Neuronal stem cell (in vitro differentiated cells): ENCODE data around the gene ARRDC1.

Source experiments
- DNase-seq: peaks from one replicate; pipeline ENCODE4 v3.0.0-alpha.2; 2013; ENCODE audit warnings: low spot score
- H2AFZ ChIP-seq: one replicate; pipeline ENCODE4 v1.6.1; 2013; ENCODE audit warnings: mild to moderate bottlenecking, low read length, inconsistent platforms
- H2AK5ac ChIP-seq: 2 replicates; pipeline ENCODE4 v1.6.1; 2013; ENCODE audit warnings: low read depth, mild to moderate bottlenecking, inconsistent platforms, low read length, moderate library complexity, mixed read lengths
- H2BK120ac ChIP-seq: 2 replicates; pipeline ENCODE4 v1.6.1; 2013; ENCODE audit warnings: low read depth, mild to moderate bottlenecking, inconsistent platforms, low read length, moderate library complexity, mixed read lengths
- H2BK12ac ChIP-seq: one replicate; pipeline ENCODE4 v1.6.1; 2013; ENCODE audit warnings: low read length, inconsistent platforms
- H2BK15ac ChIP-seq: 2 replicates; pipeline ENCODE4 v1.6.1; 2013; ENCODE audit warnings: mild to moderate bottlenecking, low read length, inconsistent platforms, mixed read lengths
- H2BK5ac ChIP-seq: one replicate; pipeline ENCODE4 v1.6.1; 2013; ENCODE audit warnings: inconsistent platforms, mild to moderate bottlenecking, low read length, moderate library complexity
- H3K14ac ChIP-seq: one replicate; pipeline ENCODE4 v1.6.1; 2013; ENCODE audit warnings: low read length, inconsistent platforms
- H3K18ac ChIP-seq: 2 replicates; pipeline ENCODE4 v1.6.1; 2013; ENCODE audit warnings: low read length, inconsistent platforms
- H3K23ac ChIP-seq: 2 replicates; pipeline ENCODE4 v1.6.1; 2013; ENCODE audit warnings: low read depth, mild to moderate bottlenecking, mixed read lengths, low read length, inconsistent platforms; ENCODE audit not compliant: poor library complexity
- H3K27ac ChIP-seq: replicated peaks from 3 replicates; pipeline ENCODE4 v1.5.1; 2013; ENCODE audit warnings: low read length, inconsistent platforms
- H3K27me3 ChIP-seq, 3 experiments: 2 replicates each; pipeline ENCODE4 v1.6.1; 2013; ENCODE audit warnings: low read length in 3 of 3, mild to moderate bottlenecking in 2 of 3, inconsistent platforms in 1 of 3, low read depth in 1 of 3, mixed read lengths in 1 of 3, moderate library complexity in 1 of 3; ENCODE audit not compliant: control insufficient read depth in 3 of 3, insufficient read depth in 3 of 3
- H3K36me3 ChIP-seq, 2 donors: replicated peaks in 1 of 2; 2 replicates each; pipeline ENCODE4 v1.6.1; 2013; ENCODE audit warnings: low read length in 2 of 2; ENCODE audit not compliant: control insufficient read depth in 2 of 2, insufficient read depth in 2 of 2
- H3K4ac ChIP-seq: 2 replicates; pipeline ENCODE4 v1.6.1; 2013; ENCODE audit warnings: inconsistent platforms, mild to moderate bottlenecking, low read length, moderate library complexity
- H3K4me1 ChIP-seq, 2 donors: 1 replicate in 1 of 2; 2 replicates in 1 of 2; pipeline ENCODE4 v1.6.1; 2013; ENCODE audit warnings: low read length in 2 of 2, low read depth in 1 of 2; ENCODE audit not compliant: control insufficient read depth in 2 of 2, insufficient read depth in 1 of 2
- H3K4me2 ChIP-seq: one replicate; pipeline ENCODE4 v1.6.1; 2013; ENCODE audit warnings: mild to moderate bottlenecking, low read length, inconsistent platforms; ENCODE audit not compliant: insufficient read depth, poor library complexity, severe bottlenecking
- H3K4me3 ChIP-seq, 2 donors: 2 replicates each; pipeline ENCODE4 v1.5.1; 2013; ENCODE audit warnings: low read length in 2 of 2, mild to moderate bottlenecking in 2 of 2, inconsistent platforms in 1 of 2, moderate library complexity in 1 of 2
- H3K79me1 ChIP-seq: one replicate; pipeline ENCODE4 v1.6.1; 2013; ENCODE audit warnings: low read depth, mild to moderate bottlenecking, inconsistent platforms, low read length, moderate library complexity
- H3K9ac ChIP-seq: one replicate; pipeline ENCODE4 v1.6.1; 2013; ENCODE audit warnings: mild to moderate bottlenecking, low read depth, low read length, inconsistent platforms; ENCODE audit not compliant: poor library complexity
- H3K9me3 ChIP-seq, 2 donors: replicated peaks in 1 of 2; 2 replicates each; pipeline versions ENCODE3 to v1.6.1; 2013; ENCODE audit warnings: low read length in 2 of 2, mild to moderate bottlenecking in 2 of 2, inconsistent platforms in 1 of 2, low read depth in 1 of 2, mixed read lengths in 1 of 2, moderate library complexity in 1 of 2; ENCODE audit not compliant: control insufficient read depth in 2 of 2, insufficient read depth in 1 of 2
- H4K8ac ChIP-seq: one replicate; pipeline ENCODE4 v1.6.1; 2013; ENCODE audit warnings: low read depth, mild to moderate bottlenecking, inconsistent platforms, low read length, moderate library complexity
- H4K91ac ChIP-seq: one replicate; pipeline ENCODE4 v1.6.1; 2013; ENCODE audit warnings: low read length, low read depth, mild to moderate bottlenecking, inconsistent platforms; ENCODE audit not compliant: poor library complexity
- WGBS, 2 donors: extraction: QIAGEN DNeasy Blood & Tissue Kit; methylation state at CpG; one replicate each; pipeline ENCODE4 v1.1.7; 2013; ENCODE audit warnings: missing lambda C conversion rate in 2 of 2, mixed read lengths in 1 of 2; ENCODE audit not compliant: insufficient read length in 2 of 2, insufficient replicate concordance in 1 of 2; ENCODE audit errors: extremely low coverage in 2 of 2; 5-methylcytosine and 5-hydroxymethylcytosine counted together

ARRDC1 gene

DNA sequence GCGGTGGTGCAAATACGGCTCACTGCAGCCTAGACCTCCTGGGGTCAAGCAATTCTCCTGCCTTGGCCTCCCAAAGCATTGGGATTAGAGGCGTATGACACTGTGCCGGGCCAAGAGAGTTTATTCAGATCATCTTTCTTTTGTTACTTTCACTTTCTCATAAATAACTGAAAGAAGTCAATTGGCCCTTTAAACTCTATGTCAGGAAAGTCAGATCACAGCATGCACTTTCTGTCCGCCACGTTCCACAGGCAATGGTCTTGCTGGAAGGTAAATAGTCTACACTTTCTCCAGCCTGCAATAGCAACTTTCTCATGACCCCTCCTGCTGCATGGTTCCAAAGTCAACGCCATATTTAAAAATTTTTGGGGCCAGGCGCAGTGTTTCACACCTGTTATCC lies 6.5 kb upstream of the ARRDC1 start:
- H3K23ac ChIP-seq: no peak overlapping the region
- H2BK120ac ChIP-seq: no peak overlapping the region
- no peak overlapping the region for H3K27ac ChIP-seq
- H3K14ac ChIP-seq: no peak overlapping the region
- no peak overlapping the region for H2BK5ac ChIP-seq
- H2AK5ac ChIP-seq: no peak overlapping the region
- H3K27me3 ChIP-seq: peaks cover 0 to 5% (median 4%) of the 10 kb centered on the region in 3 experiments
- H4K8ac ChIP-seq: no peak overlapping the region
- WGBS, 2 donors: no CpG with 5 or more reads among the region's 8 CpGs
- no peak overlapping the region for H2BK12ac ChIP-seq
- no peak overlapping the region for H3K18ac ChIP-seq
- DNase-seq: no peak
- no peak overlapping the region for H4K91ac ChIP-seq
- H3K4me1 ChIP-seq: peaks cover 0 to 2% of the 10 kb centered on the region in 2 donors
- no peak overlapping the region for H3K4ac ChIP-seq
- H2AFZ ChIP-seq: no peak overlapping the region
- H3K9ac ChIP-seq: no peak overlapping the region
- no peaks in the 10 kb centered on the region for H3K79me1 ChIP-seq
- H3K36me3 ChIP-seq: no peaks in the 10 kb centered on the region
- no peaks in the 10 kb centered on the region for H3K9me3 ChIP-seq
- no peak overlapping the region for H3K4me3 ChIP-seq
- H2BK15ac ChIP-seq: no peak overlapping the region
- no peak overlapping the region for H3K4me2 ChIP-seq

DNA sequence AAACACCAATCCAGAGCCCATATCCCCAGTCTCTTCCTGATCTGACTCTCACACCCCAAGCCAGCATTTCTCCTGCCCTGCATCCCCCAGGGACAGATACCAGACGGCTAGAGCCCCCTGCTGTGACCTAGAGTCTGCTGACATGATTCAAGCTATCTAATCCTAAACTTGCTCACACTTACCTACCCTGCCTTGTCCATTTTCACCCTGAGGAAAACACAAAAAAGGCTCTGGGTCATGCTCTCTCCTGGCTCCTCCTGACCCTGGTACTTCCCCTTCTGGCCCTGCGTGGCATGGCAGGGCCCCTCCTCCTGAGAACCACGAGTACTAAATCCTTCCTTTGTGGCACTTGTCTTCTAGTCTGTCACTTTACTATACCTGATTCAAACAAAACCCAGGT lies 2.8 kb upstream of the ARRDC1 start:
- no peak overlapping the region for H3K23ac ChIP-seq
- no peak overlapping the region for H3K4me3 ChIP-seq
- H2BK12ac ChIP-seq: no peak overlapping the region
- no CpG with 5 or more reads among the region's 3 CpGs for WGBS, 2 donors
- H3K14ac ChIP-seq: no peak overlapping the region
- DNase-seq: no peak
- no peaks in the 10 kb centered on the region for H3K36me3 ChIP-seq
- peaks cover 0 to 10% (median 5%) of the 10 kb centered on the region in 3 experiments for H3K27me3 ChIP-seq
- H2AK5ac ChIP-seq: no peak overlapping the region
- H3K4ac ChIP-seq: no peak overlapping the region
- no peak overlapping the region for H4K91ac ChIP-seq
- no peak overlapping the region for H3K18ac ChIP-seq
- H2AFZ ChIP-seq: no peak overlapping the region
- H3K4me2 ChIP-seq: no peak overlapping the region
- no peaks in the 10 kb centered on the region for H3K9me3 ChIP-seq
- H2BK5ac ChIP-seq: no peak overlapping the region
- H2BK120ac ChIP-seq: no peak overlapping the region
- H3K4me1 ChIP-seq: peaks cover 13 to 16% of the 10 kb centered on the region in 2 donors
- peaks cover 6% of the 10 kb centered on the region for H3K79me1 ChIP-seq
- H3K27ac ChIP-seq: no peak overlapping the region
- H4K8ac ChIP-seq: no peak overlapping the region
- no peak overlapping the region for H2BK15ac ChIP-seq
- no peak overlapping the region for H3K9ac ChIP-seq

DNA sequence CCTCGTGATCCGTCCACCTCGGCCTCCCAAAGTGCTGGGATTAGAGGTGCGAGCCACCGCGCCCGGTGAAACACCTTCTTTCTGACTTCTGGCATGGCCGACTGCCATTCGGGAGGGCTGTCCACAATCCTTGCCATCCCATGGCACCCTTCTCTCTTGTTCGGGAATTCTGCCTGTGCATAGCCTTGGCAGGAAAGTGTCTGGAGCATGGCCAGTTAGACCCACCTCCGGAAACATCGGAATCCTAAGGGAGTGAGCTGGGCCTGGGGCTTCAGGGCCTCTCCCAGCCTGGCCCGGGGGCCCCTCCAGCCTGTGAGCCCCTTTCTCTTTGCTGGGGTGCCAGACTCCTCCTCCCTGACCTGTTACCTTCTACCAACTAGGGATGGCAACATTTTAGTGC lies 1.6 kb upstream of the ARRDC1 start:
- no peak for DNase-seq
- WGBS, 2 donors: no CpG with 5 or more reads among the region's 13 CpGs
- no peak overlapping the region for H2BK12ac ChIP-seq
- H3K4ac ChIP-seq: no peak overlapping the region
- H3K27me3 ChIP-seq: peaks cover 0 to 8% (median 5%) of the 10 kb centered on the region in 3 experiments
- H3K14ac ChIP-seq: no peak overlapping the region
- no peak overlapping the region for H2AFZ ChIP-seq
- H3K4me3 ChIP-seq: no peak overlapping the region
- no peaks in the 10 kb centered on the region for H3K36me3 ChIP-seq
- H2BK5ac ChIP-seq: peak overlapping the region; percentile 90
- H2BK15ac ChIP-seq: peak overlapping the region; percentile 67
- no peak overlapping the region for H4K8ac ChIP-seq
- no peak overlapping the region for H2BK120ac ChIP-seq
- peaks cover 6% of the 10 kb centered on the region for H3K79me1 ChIP-seq
- peak overlapping the region; percentile 95 for H3K23ac ChIP-seq
- no peak overlapping the region for H3K27ac ChIP-seq
- H3K4me2 ChIP-seq: no peak overlapping the region
- no peak overlapping the region for H4K91ac ChIP-seq
- H3K4me1 ChIP-seq: peaks cover 13 to 16% of the 10 kb centered on the region in 2 donors
- H3K9ac ChIP-seq: peak overlapping the region; percentile 21
- H3K18ac ChIP-seq: no peak overlapping the region
- no peaks in the 10 kb centered on the region for H3K9me3 ChIP-seq
- H2AK5ac ChIP-seq: peak overlapping the region; percentile 94

DNA sequence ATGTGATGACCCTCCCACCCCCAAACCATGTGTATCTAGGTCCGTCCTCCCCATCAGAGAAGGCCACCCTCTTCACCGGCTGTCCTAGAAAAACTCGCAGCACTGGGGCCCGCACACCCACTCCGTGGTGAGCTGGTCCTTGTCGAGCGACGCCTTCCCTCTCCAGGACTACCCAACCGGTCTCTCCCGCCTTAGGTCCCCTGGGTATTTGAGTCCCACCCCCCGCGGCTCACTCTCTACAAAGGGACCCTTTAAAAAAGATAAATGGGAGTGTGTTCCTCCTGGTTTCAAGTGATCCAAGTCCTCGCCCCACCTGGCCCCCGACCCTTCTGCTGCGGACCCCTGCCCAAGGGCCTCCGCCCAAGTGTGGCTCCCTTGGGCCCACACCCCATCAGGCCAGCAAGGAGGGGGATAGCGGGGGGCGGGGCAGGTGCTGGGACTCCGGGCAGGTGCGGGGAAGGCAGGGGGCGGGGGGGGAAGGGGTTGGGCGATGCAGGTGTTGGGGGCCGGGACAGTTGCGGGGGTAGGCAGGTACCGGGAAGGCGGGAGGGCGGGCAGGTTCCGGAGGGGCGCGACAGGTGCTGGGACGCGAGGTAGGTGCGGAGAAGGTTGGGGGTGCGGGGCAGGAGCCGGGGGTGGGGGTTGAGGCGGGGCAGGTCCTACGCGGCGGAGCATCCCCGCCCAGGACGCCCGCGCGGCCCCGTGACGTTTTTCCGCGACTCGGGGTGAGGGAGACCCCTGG lies 970 bp upstream of the ARRDC1 start:
- no CpG with 5 or more reads among the region's 49 CpGs for WGBS, 2 donors

More for the DNA sequence above, 970 bp upstream of the ARRDC1 start:
- Histone ChIP-seq H2AK5ac (peak overlapping the region; percentile 94), H3K4me1 (peaks cover 13 to 16% of the 10 kb centered on the region in 2 donors), H3K9me3 (no peaks in the 10 kb centered on the region), H3K4me2 (peak overlapping the region; percentile 62), H3K18ac (no peak overlapping the region), H3K4me3 (peak overlapping the region; percentile 41 to 72), H2BK5ac (peak overlapping the region; percentile 90), H4K8ac (no peak overlapping the region), H4K91ac (no peak overlapping the region), H3K14ac (no peak overlapping the region), H3K36me3 (no peaks in the 10 kb centered on the region), H3K27me3 (peaks cover 0 to 8% (median 5%) of the 10 kb centered on the region in 3 experiments), H3K4ac (no peak overlapping the region), H3K27ac (no peak overlapping the region), H2BK120ac (no peak overlapping the region), H2BK12ac (no peak overlapping the region), H3K9ac (peak overlapping the region; percentile 21), H3K23ac (peak overlapping the region; percentile 95), H2BK15ac (peak overlapping the region; percentile 67), H2AFZ (peak overlapping the region; percentile 83), H3K79me1 (peaks cover 6% of the 10 kb centered on the region)
- DNase-seq: no peak
